H1 (cell line): ENCODE measurements around the gene SAMD4A. TPM values are rescaled to one million over a fixed set of nuclear protein-coding genes. Genes with fewer than 3 reads are reported as not detected.

ENCODE experiments used
- CTCF ChIA-PET: fragments of 300-600 bp; sonication (Branson Sonifier 250); formaldehyde crosslinking; loops from one replicate; lab custom pipeline; 2021; ENCODE audit not compliant: partially characterized antibody; lab: Charles Lee
- POLR2A ChIA-PET: fragments of 300-600 bp; sonication (Branson Sonifier 250); formaldehyde crosslinking; loops from one replicate; lab custom pipeline; 2021; ENCODE audit warnings: inconsistent platforms; ENCODE audit not compliant: partially characterized antibody; lab: Charles Lee
- DNase-seq, 2 experiments: peaks; one replicate each; pipeline versions ENCODE4 v3.0.0 to v3.0.0-alpha.2; 2010 to 2022; ENCODE audit warnings: low spot score in 2 of 2, low read depth in 1 of 2, mixed read lengths in 1 of 2
- FAIRE-seq: peaks from 2 replicates; lab custom pipeline; 2011; peaks lifted over from hg19 to GRCh38; lab: Jason Lieb, UNC
- H2AFZ ChIP-seq: 2 replicates; pipeline ENCODE4 v1.8.1; 2012; ENCODE audit warnings: low read length, inconsistent platforms
- H2AK5ac ChIP-seq: 2 replicates; pipeline ENCODE4 v1.6.1; 2013; ENCODE audit warnings: low read depth, low read length
- H2BK120ac ChIP-seq: replicated peaks from 2 replicates; pipeline ENCODE3; 2013; ENCODE audit warnings: low read depth, low read length, inconsistent platforms
- H2BK12ac ChIP-seq: 2 replicates; pipeline ENCODE4 v1.6.1; 2013; ENCODE audit warnings: low read depth, low read length
- H2BK15ac ChIP-seq: 2 replicates; pipeline ENCODE4 v1.6.1; 2013; ENCODE audit warnings: low read length
- H2BK20ac ChIP-seq: 2 replicates; pipeline ENCODE4 v1.6.1; 2013; ENCODE audit warnings: low read length
- H2BK5ac ChIP-seq: 2 replicates; pipeline ENCODE4 v1.6.1; 2013; ENCODE audit warnings: low read depth, low read length
- H3K14ac ChIP-seq: 2 replicates; pipeline ENCODE4 v1.6.1; 2013; ENCODE audit warnings: inconsistent platforms; ENCODE audit not compliant: insufficient read length
- H3K18ac ChIP-seq: 2 replicates; pipeline ENCODE4 v1.6.1; 2013; ENCODE audit warnings: low read length; ENCODE audit errors: extremely low read depth
- H3K23ac ChIP-seq: 2 replicates; pipeline ENCODE4 v1.6.1; 2013; ENCODE audit warnings: inconsistent platforms; ENCODE audit not compliant: insufficient read length
- H3K23me2 ChIP-seq: 2 replicates; pipeline ENCODE4 v1.6.1; 2013; ENCODE audit warnings: low read depth, low read length
- H3K27ac ChIP-seq: 2 replicates; pipeline ENCODE4 v1.6.1; 2011; ENCODE audit warnings: low read depth, low read length, inconsistent platforms
- H3K27me3 ChIP-seq, 4 experiments: replicated peaks in 1 of 4; 1 replicate in 1 of 4; 2 replicates in 3 of 4; pipeline versions ENCODE4 v1.6.1 to v1.8.1; 2011 to 2013; ENCODE audit warnings: low read length in 3 of 4, mild to moderate bottlenecking in 3 of 4, inconsistent platforms in 2 of 4, mixed read lengths in 2 of 4, moderate library complexity in 1 of 4; ENCODE audit not compliant: control insufficient read depth in 3 of 4, insufficient read depth in 3 of 4; ENCODE audit errors: extremely low read depth in 1 of 4
- H3K36me3 ChIP-seq, 4 experiments: 2 replicates each; pipeline versions ENCODE4 v1.6.1 to v1.8.1; 2011 to 2013; ENCODE audit warnings: mild to moderate bottlenecking in 4 of 4, low read length in 3 of 4, moderate library complexity in 2 of 4, control low read depth in 1 of 4, inconsistent platforms in 1 of 4; ENCODE audit not compliant: insufficient read depth in 4 of 4, control insufficient read depth in 2 of 4
- H3K4ac ChIP-seq: replicated peaks from 2 replicates; pipeline ENCODE3; 2013; ENCODE audit warnings: low read length, low read depth, mixed read lengths, inconsistent platforms; ENCODE audit not compliant: insufficient read length
- H3K4me1 ChIP-seq, 4 experiments: replicated peaks in 1 of 4; 1 replicate in 1 of 4; 2 replicates in 3 of 4; pipeline versions ENCODE4 v1.6.1 to v1.8.1; 2011 to 2013; ENCODE audit warnings: low read length in 3 of 4, inconsistent platforms in 2 of 4, mixed read lengths in 1 of 4; ENCODE audit not compliant: insufficient read depth in 4 of 4, control insufficient read depth in 3 of 4
- H3K4me2 ChIP-seq, 2 experiments: 2 replicates each; pipeline versions ENCODE4 v1.6.1 to v1.8.1; 2011 to 2013; ENCODE audit warnings: low read depth in 2 of 2, low read length in 2 of 2, control low read depth in 1 of 2, inconsistent platforms in 1 of 2, mild to moderate bottlenecking in 1 of 2; ENCODE audit not compliant: insufficient read depth in 1 of 2
- H3K4me3 ChIP-seq, 4 experiments: fragments of 200-600, 300-600 bp in 1 of 4; sonication (generic), shearing (Covaris generic), sonication (Bioruptor Twin) in 1 of 4; 2 replicates each; pipeline versions ENCODE4 v1.5.1 to v1.8.1; 2011 to 2016; ENCODE audit warnings: low read length in 4 of 4, low read depth in 3 of 4, control low read depth in 2 of 4, inconsistent platforms in 2 of 4, mild to moderate bottlenecking in 2 of 4, mixed read lengths in 1 of 4, moderate library complexity in 1 of 4; ENCODE audit not compliant: insufficient read depth in 2 of 4; ENCODE audit errors: extremely low read depth in 1 of 4
- H3K56ac ChIP-seq: replicated peaks from 2 replicates; pipeline ENCODE3; 2013; ENCODE audit warnings: low read depth, mild to moderate bottlenecking, mixed read lengths, low read length, inconsistent platforms; ENCODE audit not compliant: insufficient read length
- H3K79me1 ChIP-seq: 2 replicates; pipeline ENCODE4 v1.6.1; 2013; ENCODE audit warnings: low read depth, low read length, control low read depth
- H3K79me2 ChIP-seq, 2 experiments: 2 replicates each; pipeline versions ENCODE4 v1.6.1 to v1.8.1; 2012 to 2013; ENCODE audit warnings: low read length in 2 of 2, mild to moderate bottlenecking in 2 of 2, inconsistent platforms in 1 of 2; ENCODE audit not compliant: insufficient read depth in 2 of 2, control insufficient read depth in 1 of 2
- H3K9ac ChIP-seq, 4 experiments: replicated peaks in 1 of 4; 1 replicate in 1 of 4; 2 replicates in 3 of 4; pipeline versions ENCODE4 v1.6.1 to v1.8.1; 2011 to 2013; ENCODE audit warnings: low read depth in 3 of 4, low read length in 3 of 4, control low read depth in 2 of 4, mild to moderate bottlenecking in 2 of 4, moderate library complexity in 2 of 4, inconsistent platforms in 1 of 4; ENCODE audit errors: extremely low read depth in 1 of 4
- H3K9me3 ChIP-seq, 2 experiments: 2 replicates each; pipeline versions ENCODE4 v1.6.1 to v1.8.1; 2012 to 2013; ENCODE audit warnings: mild to moderate bottlenecking in 2 of 2, moderate library complexity in 2 of 2, control low read depth in 1 of 2, inconsistent platforms in 1 of 2, low read depth in 1 of 2, low read length in 1 of 2, mixed read lengths in 1 of 2; ENCODE audit not compliant: insufficient read depth in 2 of 2
- H4K20me1 ChIP-seq, 2 experiments: replicated peaks in 1 of 2; 2 replicates each; pipeline versions ENCODE3 to v1.8.1; 2011 to 2013; ENCODE audit warnings: inconsistent platforms in 2 of 2, low read length in 2 of 2, mild to moderate bottlenecking in 1 of 2; ENCODE audit not compliant: insufficient read depth in 2 of 2, control insufficient read depth in 1 of 2
- H4K5ac ChIP-seq: 2 replicates; pipeline ENCODE4 v1.6.1; 2013; ENCODE audit warnings: low read length, low read depth, mixed read lengths, inconsistent platforms; ENCODE audit not compliant: insufficient read length
- H4K8ac ChIP-seq: 2 replicates; pipeline ENCODE4 v1.8.0; 2013; ENCODE audit warnings: mild to moderate bottlenecking, moderate library complexity, low read length, inconsistent platforms; ENCODE audit not compliant: insufficient read depth; ENCODE audit errors: extremely low read depth
- H4K91ac ChIP-seq: replicated peaks from 2 replicates; pipeline ENCODE3; 2013; ENCODE audit warnings: low read length, mixed read lengths, inconsistent platforms; ENCODE audit not compliant: insufficient read length
- ATF3 ChIP-seq: IDR thresholded peaks from 2 replicates; pipeline ENCODE4 v1.6.1; 2011; ENCODE audit warnings: low read depth, mild to moderate bottlenecking, low read length; ENCODE audit not compliant: insufficient read depth
- EGR1 ChIP-seq: IDR thresholded peaks from 2 replicates; pipeline ENCODE4 v1.6.1; 2011; ENCODE audit warnings: low read depth, low read length, borderline replicate concordance
- MAFK ChIP-seq: IDR thresholded peaks from 2 replicates; pipeline ENCODE4 v1.6.1; 2012; ENCODE audit warnings: low read depth, mild to moderate bottlenecking, improper control_type of control experiment, low read length
- RXRA ChIP-seq: IDR thresholded peaks from 2 replicates; pipeline ENCODE4 v1.6.1; 2011; ENCODE audit warnings: low read depth, mild to moderate bottlenecking, low read length, moderate library complexity; ENCODE audit not compliant: insufficient read depth
- SIN3A ChIP-seq, 2 experiments: IDR thresholded peaks in 1 of 2; conservative IDR thresholded peaks in 1 of 2; 2 replicates each; pipeline ENCODE4 v1.6.1; 2011 to 2012; ENCODE audit warnings: low read length in 2 of 2, improper control_type of control experiment in 1 of 2, low read depth in 1 of 2, mild to moderate bottlenecking in 1 of 2
- TAF1 ChIP-seq: IDR thresholded peaks from 2 replicates; pipeline ENCODE4 v1.6.1; 2011; ENCODE audit warnings: mild to moderate bottlenecking, low read depth, low read length
- WGBS, 2 experiments: shearing (Covaris generic) in 1 of 2; methylation state at CpG; one replicate each; pipeline versions ENCODE4 v1.1.6 to v1.1.7; 2013 to 2015; ENCODE audit warnings: low lambda C conversion rate in 2 of 2, mixed read lengths in 2 of 2, inconsistent platforms in 1 of 2, low coverage in 1 of 2, missing lambda C conversion rate in 1 of 2; ENCODE audit not compliant: insufficient replicate concordance in 2 of 2, insufficient coverage in 1 of 2, insufficient read length in 1 of 2; ENCODE audit errors: extremely low coverage in 1 of 2, missing lambda C conversion rate in 1 of 2; 5-methylcytosine and 5-hydroxymethylcytosine counted together
- polyA plus RNA-seq, 7 experiments: library from polyadenylated mRNA; depleted of rRNA in 3 of 7; stranded (reverse) in 5 of 7; unstranded in 2 of 7; fragments of >200 nt in 5 of 7; fragments of 200-250 nt in 2 of 7; gene quantifications; 1 replicate in 5 of 7; 2 replicates in 1 of 7; 4 replicates in 1 of 7; pipeline versions ENCODE4 v1.2.1 to v1.2.3, GENCODE V29; 2011 to 2013; ENCODE audit warnings: missing spikeins in 2 of 7, mixed read lengths in 2 of 7
- total RNA-seq: library from RNA; stranded (reverse); fragmentation: NEBNext Ultra II Directional; extraction: Animal tissue kit (Norgen Biotek cat#: 25700); gene quantifications from 2 replicates; pipeline ENCODE4 v1.2.1, GENCODE V29; 2021

The SAMD4A gene
- total and polyA plus RNA-seq, 2 of the 8 experiments (the other 6 are each of a cell fraction or from before 2014, with no cell fraction given), result 2.4 to 12.3 TPM

- no peak overlapping the region for H3K4ac ChIP-seq
- CTCF ChIA-PET, result interaction anchor here (0.6 to 1.6 kb wide), 3 partner anchors 9 to 178 kb away, joined by 3 to 5 read pairs (median 3); no protein-coding TSS in a partner anchor
- no peak overlapping the region for H3K27ac ChIP-seq
- H3K18ac ChIP-seq, result no peak overlapping the region
- H3K79me2 ChIP-seq, result no peaks in the 10 kb centered on the region
- no peaks in the 10 kb centered on the region for H3K23me2 ChIP-seq
- no peaks in the 10 kb centered on the region for H3K9me3 ChIP-seq
- H2AFZ ChIP-seq, result no peak overlapping the region
- H3K79me1 ChIP-seq, result no peaks in the 10 kb centered on the region; the same call in 1 of the 2 replicates
- no peak overlapping the region for H3K14ac ChIP-seq
- no peak for FAIRE-seq
- no peak overlapping the region for H3K23ac ChIP-seq
- no peak overlapping the region for H3K4me2 ChIP-seq
- no peak overlapping the region for H2BK5ac ChIP-seq
- H3K9ac ChIP-seq, result no peak overlapping the region
- POLR2A ChIA-PET, result no interaction called here
- H3K36me3 ChIP-seq, result no peaks in the 10 kb centered on the region
- DNase-seq, result no peak
- no peak overlapping the region for H4K8ac ChIP-seq
- TF ChIP-seq EGR1 (no peak), TAF1 (no peak), SIN3A (conservative IDR thresholded peaks at IDR 0.05 in 1 of 2, IDR thresholded peaks at IDR 0.05 in 1 of 2; ENCODE audit: low read depth in 1 of 2, low read length in 2 of 2) (no peak), MAFK (no peak), ATF3 (no peak), RXRA (no peak)
- H2BK15ac ChIP-seq, result no peak overlapping the region
- H3K27me3 ChIP-seq, result no peaks in the 10 kb centered on the region
- no peak overlapping the region for H3K4me3 ChIP-seq
- 89% methylated on average over 5 of the region's 5 CpGs; no CpG with 5 or more reads in 1 of the 2 experiments for WGBS, 2 experiments
- H4K5ac ChIP-seq, result no peak overlapping the region
- no peak overlapping the region for H2BK120ac ChIP-seq
- no peak overlapping the region for H4K91ac ChIP-seq
- peaks cover 0 to 2% of the 10 kb centered on the region in 2 experiments for H4K20me1 ChIP-seq
- no peaks in the 10 kb centered on the region for H3K4me1 ChIP-seq
- H2BK12ac ChIP-seq, result no peak overlapping the region
- no peak overlapping the region for H2BK20ac ChIP-seq
- H3K56ac ChIP-seq, result no peak overlapping the region
- no peak overlapping the region for H2AK5ac ChIP-seq
These were observed 176.5 kb downstream of the SAMD4A start for GRCh38 chr14:54743382-54743781.
